Erythroblast (primary cell): ENCODE data around the gene SMURF2.

Experiments
- GATA1 ChIP-seq: IDR thresholded peaks from 2 replicates; pipeline ENCODE4 v1.6.1; 2011; ENCODE audit warnings: low read depth, mild to moderate bottlenecking, control low read depth, low read length, moderate library complexity
- POLR2A ChIP-seq: IDR thresholded peaks from 2 replicates; pipeline ENCODE4 v1.6.1; 2011; ENCODE audit warnings: mild to moderate bottlenecking, low read length

DNA sequence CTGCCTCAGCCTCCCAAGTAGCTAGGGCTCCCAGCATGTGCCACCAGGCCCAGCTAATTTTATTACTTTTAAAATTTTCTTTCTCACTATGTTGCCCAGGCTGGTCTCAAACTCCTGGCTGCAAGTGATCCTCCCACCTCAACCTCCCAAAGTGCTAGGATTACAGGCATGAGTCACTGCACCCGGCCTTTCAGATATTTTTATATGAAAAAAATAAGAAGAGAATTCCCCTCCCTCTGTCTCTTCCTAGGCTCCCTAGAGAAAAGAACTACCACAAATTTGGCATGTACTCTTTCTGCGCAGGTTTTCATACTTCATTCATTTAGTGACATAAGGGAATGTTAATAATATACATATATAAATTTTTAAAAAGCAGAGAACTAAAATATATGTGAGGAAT is 21.7 kb upstream of the SMURF2 start:
- TF ChIP-seq POLR2A, result no peak
- TF ChIP-seq GATA1, result no peak
